SJSA1 (cell line): ENCODE data around the gene ACTL8. TPM values are rescaled to one million over a fixed set of nuclear protein-coding genes. Genes with fewer than 3 reads are reported as not detected.
"Not testable (repeated sequence)": the region's sequence is repeated elsewhere in the genome, so short reads cannot be mapped to it uniquely, and the experiment has no call there.

ENCODE experiments used
- DNase-seq, 2 experiments: peaks; one replicate each; pipeline ENCODE4 v3.0.0-alpha.2; 2015 to 2020; ENCODE audit warnings: low spot score in 2 of 2, low read depth in 1 of 2
- H3K27ac ChIP-seq: fragments of 250-450 bp; sonication (Bioruptor Pico); 2 replicates; pipeline ENCODE4 v1.5.1; 2020; ENCODE audit warnings: mild to moderate bottlenecking, moderate library complexity
- H3K27me3 ChIP-seq: fragments of 250-450 bp; sonication (Bioruptor Pico); replicated peaks from 2 replicates; pipeline ENCODE4 v1.5.1; 2020; ENCODE audit warnings: mild to moderate bottlenecking, moderate library complexity
- H3K36me3 ChIP-seq: fragments of 250-450 bp; sonication (Bioruptor Pico); 2 replicates; pipeline ENCODE4 v1.5.1; 2020; ENCODE audit warnings: mild to moderate bottlenecking
- H3K4me1 ChIP-seq: fragments of 250-450 bp; sonication (Bioruptor Pico); replicated peaks from 2 replicates; pipeline ENCODE4 v1.6.1; 2021; ENCODE audit warnings: mild to moderate bottlenecking
- H3K4me3 ChIP-seq: fragments of 250-450 bp; sonication (Bioruptor Pico); 2 replicates; pipeline ENCODE4 v1.5.1; 2020; ENCODE audit warnings: mild to moderate bottlenecking
- H3K9me3 ChIP-seq: fragments of 250-450 bp; sonication (Bioruptor Pico); replicated peaks from 2 replicates; pipeline ENCODE4 v1.5.1; 2020; ENCODE audit warnings: mild to moderate bottlenecking
- total RNA-seq: library from RNA; depleted of rRNA; stranded (reverse); fragments of >200 nt; shearing (Covaris generic); gene quantifications from 2 replicates; pipeline ENCODE4 v1.2.3, GENCODE V29; 2014

The ACTL8 gene
- total RNA-seq, 1 experiment from 2014 or later: not detected

DNA sequence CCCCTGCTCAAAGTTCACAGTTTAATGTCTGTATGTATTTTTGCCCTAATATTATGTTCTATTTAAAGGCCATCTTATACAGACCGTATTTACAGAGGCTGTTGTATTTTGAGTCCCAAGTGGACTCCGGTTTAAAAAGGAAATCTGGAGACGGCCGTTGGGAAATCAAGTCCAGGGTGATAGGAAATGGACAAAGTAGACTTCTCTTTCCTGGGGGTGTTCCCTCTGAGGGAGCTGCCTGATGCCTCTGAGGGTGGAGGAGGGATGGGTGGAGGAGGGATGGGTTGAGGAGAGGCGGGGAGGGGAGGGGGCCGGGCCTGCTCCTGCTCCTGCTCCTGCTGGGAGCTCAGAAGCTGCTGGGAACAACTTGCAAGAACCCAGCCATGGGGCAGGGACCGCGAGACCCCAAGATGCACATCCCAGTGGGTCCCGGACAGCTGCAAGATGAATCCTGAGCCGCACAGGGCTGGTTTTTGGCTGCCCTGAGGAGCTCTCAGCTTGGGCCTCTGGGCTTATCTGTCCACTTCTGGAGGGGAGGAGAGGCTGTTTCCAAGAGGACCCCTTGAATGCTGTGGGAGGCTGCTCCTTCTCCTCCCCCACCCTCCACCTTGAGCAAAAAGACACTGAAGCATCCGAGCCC is 12.0 kb upstream of the ACTL8 start:
- Histone ChIP-seq H3K27ac (no peak overlapping the region), H3K27me3 (peaks cover 16% of the 10 kb centered on the region), H3K9me3 (no peaks in the 10 kb centered on the region), H3K36me3 (no peaks in the 10 kb centered on the region), H3K4me3 (no peak overlapping the region), H3K4me1 (no peaks in the 10 kb centered on the region)
- DNase-seq: no peak

DNA sequence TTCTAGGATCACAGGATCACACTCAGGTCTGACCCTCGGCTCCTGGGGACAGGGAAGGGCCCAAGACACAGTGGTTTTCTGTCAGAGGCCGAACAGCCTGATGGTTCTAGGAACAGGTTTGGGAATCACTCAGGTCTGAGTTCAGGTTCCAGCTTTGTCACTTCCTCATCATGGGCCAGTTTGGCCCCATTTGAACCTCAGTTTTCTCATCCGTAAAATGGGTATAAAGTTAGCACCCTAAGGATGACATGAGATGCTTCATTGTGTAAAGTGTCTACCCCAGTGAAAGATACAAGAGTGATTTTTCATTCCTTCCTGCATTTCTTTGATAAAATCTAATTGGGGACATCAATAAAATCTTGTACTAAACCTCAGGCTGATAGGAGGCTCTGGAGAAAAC is 11.2 kb upstream of the ACTL8 start:
- Histone ChIP-seq H3K9me3 (no peaks in the 10 kb centered on the region), H3K27me3 (peaks cover 16% of the 10 kb centered on the region), H3K27ac (no peak overlapping the region), H3K36me3 (no peaks in the 10 kb centered on the region), H3K4me3 (no peak overlapping the region), H3K4me1 (no peaks in the 10 kb centered on the region)
- DNase-seq: no peak

DNA sequence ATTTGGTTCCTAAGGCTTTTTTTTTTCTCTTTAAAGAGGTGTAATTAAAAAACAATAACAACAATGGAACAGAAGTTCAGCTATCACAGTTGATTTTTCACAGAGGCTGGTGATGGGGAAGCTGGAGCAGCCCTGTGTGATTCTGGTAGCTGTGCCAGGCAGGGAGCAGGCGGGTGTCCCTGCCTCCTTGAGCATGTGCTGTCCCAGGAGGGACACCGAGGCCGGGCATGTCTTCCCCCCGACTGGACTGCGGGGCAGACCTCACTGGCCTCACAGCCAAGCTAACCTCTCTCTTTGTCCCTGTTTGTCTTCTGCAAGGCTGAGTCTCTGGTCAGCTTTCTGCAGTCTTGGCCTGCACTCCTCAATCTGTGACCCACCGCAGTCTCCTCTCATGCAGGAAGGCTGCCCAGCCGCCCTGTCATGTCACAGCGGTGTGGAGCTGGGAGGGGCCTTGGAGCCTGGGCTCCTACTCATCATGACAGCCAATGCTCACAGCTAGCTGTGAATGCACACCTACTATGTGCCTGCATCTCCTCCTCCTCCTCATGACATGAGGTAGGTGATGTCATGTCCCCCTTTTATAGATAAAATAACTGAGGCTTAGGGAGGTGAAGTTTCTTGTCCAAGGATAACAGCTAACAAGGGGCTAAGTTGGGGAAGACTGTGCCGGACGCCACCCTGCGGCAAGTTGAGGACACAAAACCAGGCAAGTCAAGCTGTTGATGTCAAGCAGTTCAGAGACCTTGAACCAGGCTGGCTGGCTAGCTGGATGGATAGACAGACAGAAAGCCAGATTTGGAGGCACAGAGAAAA is 10.3 kb upstream of the ACTL8 start:
- Histone ChIP-seq H3K9me3 (no peaks in the 10 kb centered on the region), H3K36me3 (no peaks in the 10 kb centered on the region), H3K27me3 (peaks cover 16% of the 10 kb centered on the region), H3K4me1 (no peaks in the 10 kb centered on the region), H3K4me3 (no peak overlapping the region), H3K27ac (no peak overlapping the region)
- DNase-seq: no peak

DNA sequence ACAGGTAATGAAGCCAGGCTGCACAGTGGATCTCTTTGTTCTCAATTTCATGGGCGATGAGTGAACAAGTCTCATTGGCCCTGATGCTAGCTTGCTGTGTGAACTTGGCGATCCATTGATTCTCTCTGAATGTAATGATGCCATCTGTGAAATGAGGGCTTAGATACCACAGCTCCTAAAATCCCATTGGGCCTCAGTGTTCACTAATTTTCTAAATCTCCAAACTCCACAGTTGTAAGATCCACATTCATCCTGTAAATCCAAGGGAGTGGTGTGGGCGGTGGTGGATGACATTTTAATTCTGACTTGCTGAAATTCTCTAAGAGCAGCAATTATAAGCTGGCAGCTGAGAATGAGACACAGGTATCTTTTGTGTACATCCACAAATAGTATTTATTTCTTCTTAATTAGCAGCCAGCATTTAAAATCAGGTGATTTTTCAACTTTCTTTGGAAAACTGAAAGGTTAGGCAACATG is 9.6 kb upstream of the ACTL8 start:
- H3K4me1 ChIP-seq: no peaks in the 10 kb centered on the region
- no peak for DNase-seq
- no peak overlapping the region for H3K4me3 ChIP-seq
- no peaks in the 10 kb centered on the region for H3K9me3 ChIP-seq
- H3K27me3 ChIP-seq: peaks cover 16% of the 10 kb centered on the region
- H3K36me3 ChIP-seq: no peaks in the 10 kb centered on the region
- no peak overlapping the region for H3K27ac ChIP-seq

DNA sequence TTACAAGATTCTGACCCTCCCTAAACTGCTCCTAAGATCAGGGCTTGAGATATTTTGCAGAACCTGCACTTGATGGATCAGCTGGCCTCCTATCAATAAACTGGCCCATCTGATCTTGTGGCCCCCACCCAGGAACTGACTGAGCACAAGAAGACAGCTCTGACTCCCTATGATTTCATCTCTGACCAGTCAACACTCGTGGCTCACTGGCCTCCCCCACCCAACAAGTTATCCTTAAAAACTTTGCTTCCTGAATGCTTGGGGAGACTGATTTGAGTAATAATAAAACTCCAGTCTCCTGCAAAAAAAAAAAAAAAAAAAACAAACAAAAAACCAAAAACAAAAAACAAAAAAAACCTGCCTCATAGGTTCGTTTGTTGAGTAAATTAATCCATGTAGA is 8.9 kb upstream of the ACTL8 start:
- DNase-seq, H3K9me3 ChIP-seq, H3K4me3 ChIP-seq, H3K36me3 ChIP-seq, H3K27ac ChIP-seq, H3K4me1 ChIP-seq: not testable (repeated sequence)
- peaks cover 16% of the 10 kb centered on the region for H3K27me3 ChIP-seq

DNA sequence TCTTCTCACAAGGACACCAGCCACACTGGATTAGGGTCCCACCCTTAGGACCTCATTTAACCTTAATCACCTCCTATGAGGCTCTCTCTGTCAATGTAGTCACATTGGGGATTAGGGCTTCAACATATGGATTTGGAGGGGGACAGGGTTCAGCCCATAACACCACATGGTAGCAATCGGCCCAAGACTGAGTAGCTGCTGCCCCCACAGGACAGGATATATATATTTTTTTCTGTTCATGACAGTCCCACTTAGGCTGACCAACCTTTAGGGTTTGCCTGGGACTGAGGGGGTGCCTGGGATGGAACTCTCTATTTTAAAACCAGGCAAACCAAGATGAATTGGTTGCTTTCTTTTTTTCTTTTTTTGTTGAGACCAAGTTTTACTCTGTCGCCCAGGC is 8.2 kb upstream of the ACTL8 start:
- Histone ChIP-seq H3K27ac (no peak overlapping the region), H3K4me1 (no peaks in the 10 kb centered on the region), H3K36me3 (no peaks in the 10 kb centered on the region), H3K4me3 (no peak overlapping the region), H3K9me3 (no peaks in the 10 kb centered on the region), H3K27me3 (peaks cover 16% of the 10 kb centered on the region)
- DNase-seq: no peak

DNA sequence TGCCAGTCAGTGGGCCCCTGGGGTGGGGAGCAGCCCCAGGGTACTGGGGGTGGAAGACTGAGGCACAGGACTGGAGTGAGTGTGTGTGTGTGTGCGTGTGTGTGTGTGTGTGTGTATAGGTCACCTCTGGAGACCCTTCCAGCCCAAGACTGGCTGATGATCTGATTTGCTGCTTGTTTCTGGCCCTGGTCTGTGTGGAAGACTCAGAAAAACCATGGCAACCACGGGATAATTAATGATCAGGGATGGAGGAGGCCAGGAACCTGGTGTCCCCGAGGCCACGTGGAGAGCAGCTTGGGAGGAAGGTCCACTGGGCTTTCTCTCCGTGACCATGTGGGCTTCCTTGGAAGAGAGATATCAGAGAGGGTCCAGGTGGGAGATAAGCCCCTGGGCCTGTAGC is 4.8 kb upstream of the ACTL8 start:
- Histone ChIP-seq H3K36me3 (no peaks in the 10 kb centered on the region), H3K27me3 (no peaks in the 10 kb centered on the region; the same call in 1 of the 2 replicates), H3K27ac (no peak overlapping the region), H3K4me3 (no peak overlapping the region), H3K4me1 (no peaks in the 10 kb centered on the region), H3K9me3 (peaks cover 8% of the 10 kb centered on the region)
- DNase-seq: no peak

DNA sequence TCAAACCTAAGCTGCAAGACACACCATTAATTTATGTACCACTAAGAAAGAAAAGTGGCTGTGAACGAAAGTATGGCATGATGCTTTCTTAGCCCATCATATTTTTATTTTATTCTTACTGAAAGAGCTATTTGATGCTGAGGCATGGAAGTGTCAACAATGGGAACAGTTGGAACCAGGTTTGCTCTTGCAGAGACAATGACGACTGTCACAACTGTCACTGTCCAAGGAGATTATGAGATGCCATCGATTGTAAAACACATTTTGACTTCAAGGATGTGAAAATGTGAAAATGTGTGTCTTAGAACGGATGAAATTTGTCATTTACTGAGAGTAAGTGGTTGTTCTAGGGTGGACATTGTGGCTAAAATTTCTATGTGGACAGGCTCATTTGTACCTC is 2.8 kb upstream of the ACTL8 start:
- H3K36me3 ChIP-seq: no peaks in the 10 kb centered on the region
- H3K4me1 ChIP-seq: no peaks in the 10 kb centered on the region
- H3K27me3 ChIP-seq: no peaks in the 10 kb centered on the region; the same call in 1 of the 2 replicates
- H3K4me3 ChIP-seq: no peak overlapping the region
- peaks cover 8% of the 10 kb centered on the region for H3K9me3 ChIP-seq
- no peak overlapping the region for H3K27ac ChIP-seq
- DNase-seq: no peak

DNA sequence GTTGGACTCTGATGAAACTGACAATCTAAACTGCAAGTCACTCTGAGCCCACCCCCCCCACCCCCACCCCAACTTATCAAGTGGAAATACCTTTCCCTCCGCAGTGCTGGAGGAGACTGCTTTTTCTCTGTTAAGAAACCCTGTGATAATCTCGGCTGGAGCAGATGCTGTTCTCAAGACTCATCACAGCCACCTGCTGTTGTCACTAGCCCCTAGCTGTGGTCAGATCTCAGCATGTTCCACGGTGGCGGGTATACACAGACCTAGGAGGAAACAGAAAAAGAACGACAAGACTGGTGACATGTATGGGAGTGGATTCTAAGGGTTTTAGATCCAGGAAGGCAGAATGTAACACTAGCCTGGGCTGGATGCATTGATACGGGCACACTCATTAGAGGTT is 2.3 kb downstream of the ACTL8 start:
- Histone ChIP-seq H3K27me3 (no peaks in the 10 kb centered on the region), H3K27ac (no peak overlapping the region), H3K36me3 (no peaks in the 10 kb centered on the region), H3K4me1 (no peaks in the 10 kb centered on the region), H3K9me3 (peaks cover 14% of the 10 kb centered on the region), H3K4me3 (no peak overlapping the region)
- DNase-seq: no peak

DNA sequence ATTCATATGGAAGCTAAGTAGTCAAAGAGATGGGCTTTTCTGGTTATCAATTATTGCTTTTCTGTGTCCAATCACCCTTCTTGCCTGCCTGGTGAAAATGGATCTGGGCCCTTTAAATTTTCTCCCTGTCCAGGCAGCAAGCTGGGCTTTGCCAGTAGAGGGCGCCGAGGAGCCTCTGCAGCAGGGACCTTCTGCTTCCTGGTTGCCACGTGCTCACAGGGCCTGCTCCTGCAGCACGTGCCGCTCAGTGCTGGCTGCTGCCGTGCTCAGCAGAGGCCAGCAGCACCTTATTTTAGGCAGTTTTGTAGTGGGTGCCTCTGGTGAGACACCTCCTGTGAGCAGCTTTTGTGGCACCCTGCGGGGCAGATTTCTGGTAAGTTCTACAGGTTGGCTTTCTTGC is 4.0 kb downstream of the ACTL8 start:
- Histone ChIP-seq H3K4me1 (no peaks in the 10 kb centered on the region), H3K9me3 (peaks cover 14% of the 10 kb centered on the region), H3K4me3 (no peak overlapping the region), H3K36me3 (no peaks in the 10 kb centered on the region), H3K27ac (no peak overlapping the region), H3K27me3 (no peaks in the 10 kb centered on the region)
- no peak for DNase-seq

DNA sequence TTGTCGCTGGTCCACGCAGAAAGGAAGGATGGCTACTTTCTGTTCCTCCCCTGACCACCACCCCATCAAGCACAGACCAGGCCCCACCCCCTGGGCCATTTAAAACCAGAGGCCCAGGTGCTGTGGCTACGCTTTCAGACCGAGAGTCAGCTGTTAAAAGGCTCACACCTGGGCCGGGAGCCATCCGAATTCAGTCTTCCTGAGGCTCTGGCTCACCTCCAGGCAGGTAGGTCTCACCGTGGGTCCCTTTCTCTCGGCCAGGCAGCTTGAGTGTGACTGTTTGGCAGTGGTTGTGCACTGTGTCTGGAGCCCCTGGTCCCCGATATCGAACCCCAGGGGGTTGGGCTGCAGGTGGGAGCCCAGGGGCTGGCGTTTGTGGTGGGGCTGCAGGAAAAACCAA is 7.2 kb downstream of the ACTL8 start:
- Histone ChIP-seq H3K27me3 (no peaks in the 10 kb centered on the region), H3K4me1 (no peaks in the 10 kb centered on the region), H3K9me3 (peaks cover 5% of the 10 kb centered on the region; the same call in 1 of the 2 replicates), H3K36me3 (no peaks in the 10 kb centered on the region), H3K4me3 (no peak overlapping the region), H3K27ac (no peak overlapping the region)
- no peak for DNase-seq

DNA sequence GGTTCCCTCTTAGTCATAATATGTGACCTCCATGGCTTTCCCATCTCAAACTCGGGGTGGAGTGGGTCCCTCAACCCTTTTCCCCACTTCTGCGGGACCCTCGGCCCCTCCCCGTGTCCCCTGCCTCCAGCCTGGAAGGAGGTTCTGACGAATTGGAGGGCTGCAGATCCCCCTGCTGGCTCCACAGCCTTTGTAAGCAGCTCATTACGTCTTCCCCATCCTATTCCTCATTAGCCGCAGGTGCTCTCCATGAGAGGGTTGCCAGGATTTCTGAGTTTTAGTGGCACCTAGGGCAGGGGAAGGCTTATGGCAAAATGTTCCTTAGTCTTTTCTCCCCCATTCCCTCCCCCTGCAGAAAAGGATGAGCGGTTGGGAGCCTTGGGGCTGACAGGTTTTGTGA is 8.3 kb downstream of the ACTL8 start:
- DNase-seq: no peak
- no peak overlapping the region for H3K4me3 ChIP-seq
- H3K9me3 ChIP-seq: peaks cover 5% of the 10 kb centered on the region; the same call in 1 of the 2 replicates
- H3K36me3 ChIP-seq: no peaks in the 10 kb centered on the region
- H3K4me1 ChIP-seq: peaks cover 2% of the 10 kb centered on the region
- no peak overlapping the region for H3K27ac ChIP-seq
- no peaks in the 10 kb centered on the region for H3K27me3 ChIP-seq

DNA sequence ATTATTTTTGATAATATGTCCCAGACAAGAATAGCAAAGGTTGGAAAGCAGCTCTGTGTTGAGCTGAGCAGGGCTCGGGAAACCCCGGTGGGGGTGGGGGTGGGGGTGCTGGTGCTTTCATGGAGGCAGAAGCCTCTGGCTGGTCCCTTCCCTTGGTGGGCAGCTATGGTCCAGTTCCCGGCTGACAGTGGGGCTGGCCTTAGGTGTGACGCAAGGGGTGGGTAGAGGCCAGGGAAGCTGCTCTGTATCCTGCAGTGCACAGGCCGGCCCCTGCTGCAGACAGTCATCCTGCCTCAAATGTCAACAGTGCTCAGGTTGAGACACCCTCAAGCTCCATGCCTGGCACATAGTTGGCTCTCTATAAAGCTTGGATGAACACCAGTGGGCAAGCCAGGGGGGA is 8.9 kb downstream of the ACTL8 start:
- H3K4me1 ChIP-seq: peaks cover 8% of the 10 kb centered on the region
- H3K27ac ChIP-seq: no peak overlapping the region
- H3K36me3 ChIP-seq: no peaks in the 10 kb centered on the region
- no peaks in the 10 kb centered on the region for H3K27me3 ChIP-seq
- H3K4me3 ChIP-seq: no peak overlapping the region
- no peak for DNase-seq
- H3K9me3 ChIP-seq: peaks cover 5% of the 10 kb centered on the region; the same call in 1 of the 2 replicates

DNA sequence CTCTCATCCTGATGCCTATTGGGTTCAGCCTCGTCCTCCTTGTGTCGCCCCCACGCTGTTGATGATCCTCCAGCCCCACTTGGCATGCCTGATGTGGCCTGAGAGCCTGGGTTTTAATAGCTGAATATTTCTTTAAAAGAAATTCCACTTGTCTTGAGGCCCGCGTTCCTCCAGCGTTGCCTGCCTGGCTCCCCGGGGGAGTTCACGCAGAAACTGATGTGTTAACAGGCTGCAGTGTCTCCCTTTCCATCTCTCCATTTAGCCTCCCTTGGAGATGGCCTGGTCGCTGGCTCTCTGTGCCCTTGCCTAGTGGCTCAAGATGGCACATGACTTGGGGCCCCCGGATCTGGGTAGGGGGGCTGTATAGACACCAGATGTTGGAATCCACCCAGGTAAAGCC is 9.5 kb downstream of the ACTL8 start:
- H3K27ac ChIP-seq: no peak overlapping the region
- no peak for DNase-seq
- no peak overlapping the region for H3K4me3 ChIP-seq
- H3K36me3 ChIP-seq: no peaks in the 10 kb centered on the region
- peaks cover 8% of the 10 kb centered on the region for H3K4me1 ChIP-seq
- no peaks in the 10 kb centered on the region for H3K27me3 ChIP-seq
- no peaks in the 10 kb centered on the region; the same call in 1 of the 2 replicates for H3K9me3 ChIP-seq
